ENCODE data around the gene DNAJC10. TPM values are rescaled to one million over a fixed set of nuclear protein-coding genes. Genes with fewer than 3 reads are reported as not detected.

Gene DNAJC10
- total and polyA plus RNA-seq, 2 of the 4 experiments (the other 2 are of a cell fraction) = 34.6 to 53.2 TPM

DNA sequence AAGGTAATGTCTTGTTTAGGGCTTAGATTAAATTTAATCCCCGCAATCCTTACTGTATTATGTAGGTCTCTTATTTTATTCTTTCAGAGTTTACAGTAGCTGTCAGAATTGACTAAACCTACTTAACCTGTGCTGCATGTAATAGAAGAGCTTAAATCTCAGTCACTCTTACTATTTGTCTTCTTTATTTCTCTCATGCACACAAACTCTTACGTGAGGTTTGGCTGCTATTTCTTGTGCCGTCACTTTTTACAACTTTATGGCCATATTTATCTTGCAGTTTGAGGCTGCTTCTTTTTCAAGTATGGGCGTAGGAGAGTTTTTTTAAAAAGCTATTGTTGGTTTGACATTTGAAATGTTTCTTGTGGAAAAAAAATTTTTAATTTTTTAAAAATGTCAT is 12.0 kb downstream of the DNAJC10 start:
- no peak overlapping the region for H2BK5ac ChIP-seq (ENCODE audit: low read depth, low read length, poor library complexity, severe bottlenecking)
- H4K8ac ChIP-seq (ENCODE audit: low read depth in 2 of 2, low read length in 2 of 2) = no peak overlapping the region
- no peak overlapping the region for H2AFZ ChIP-seq (replicated peaks; ENCODE audit: low read length, poor library complexity)
- H3K18ac ChIP-seq (ENCODE audit: low read depth, low read length) = no peak overlapping the region
- BruUV-seq (replicated peaks) = no TSS peak
- TF ChIP-seq CEBPB (IDR thresholded peaks at IDR 0.05; ENCODE audit: low read depth, low read length) = no peak
- no peak for TF ChIP-seq MXI1 (IDR thresholded peaks at IDR 0.05; ENCODE audit: borderline replicate concordance, low read depth, low read length)
- TF ChIP-seq MAFK (IDR thresholded peaks at IDR 0.05; ENCODE audit: low read depth, low read length) = no peak
- no peak for TF ChIP-seq SMC3 (IDR thresholded peaks at IDR 0.05; ENCODE audit: low read depth, low read length)
- TF ChIP-seq RAD21 (IDR thresholded peaks at IDR 0.05; ENCODE audit: low read length) = no peak
- TF ChIP-seq NFE2L2 (IDR thresholded peaks at IDR 0.05; ENCODE audit: low read depth, low read length) = no peak
- TF ChIP-seq, protein P1, sequence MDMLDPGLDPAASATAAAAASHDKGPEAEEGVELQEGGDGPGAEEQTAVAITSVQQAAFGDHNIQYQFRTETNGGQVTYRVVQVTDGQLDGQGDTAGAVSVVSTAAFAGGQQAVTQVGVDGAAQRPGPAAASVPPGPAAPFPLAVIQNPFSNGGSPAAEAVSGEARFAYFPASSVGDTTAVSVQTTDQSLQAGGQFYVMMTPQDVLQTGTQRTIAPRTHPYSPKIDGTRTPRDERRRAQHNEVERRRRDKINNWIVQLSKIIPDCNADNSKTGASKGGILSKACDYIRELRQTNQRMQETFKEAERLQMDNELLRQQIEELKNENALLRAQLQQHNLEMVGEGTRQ (IDR thresholded peaks at IDR 0.05; ENCODE audit: low read depth, low read length) = no peak
- TF ChIP-seq CHD1 (IDR thresholded peaks at IDR 0.05; ENCODE audit: low read depth, low read length) = no peak
- TF ChIP-seq, protein P2, sequence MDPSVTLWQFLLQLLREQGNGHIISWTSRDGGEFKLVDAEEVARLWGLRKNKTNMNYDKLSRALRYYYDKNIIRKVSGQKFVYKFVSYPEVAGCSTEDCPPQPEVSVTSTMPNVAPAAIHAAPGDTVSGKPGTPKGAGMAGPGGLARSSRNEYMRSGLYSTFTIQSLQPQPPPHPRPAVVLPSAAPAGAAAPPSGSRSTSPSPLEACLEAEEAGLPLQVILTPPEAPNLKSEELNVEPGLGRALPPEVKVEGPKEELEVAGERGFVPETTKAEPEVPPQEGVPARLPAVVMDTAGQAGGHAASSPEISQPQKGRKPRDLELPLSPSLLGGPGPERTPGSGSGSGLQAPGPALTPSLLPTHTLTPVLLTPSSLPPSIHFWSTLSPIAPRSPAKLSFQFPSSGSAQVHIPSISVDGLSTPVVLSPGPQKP (IDR thresholded peaks at IDR 0.05; ENCODE audit: borderline replicate concordance, low read depth, low read length) = no peak
- TF ChIP-seq POLR2A (IDR thresholded peaks at IDR 0.05; ENCODE audit: low read depth, low read length) = no peak
- H3K27me3 ChIP-seq (ENCODE audit: control insufficient read depth, insufficient read depth, low read length) = no peaks in the 10 kb centered on the region
- CTCF ChIA-PET = no interaction called here
- H3K36me3 ChIP-seq (ENCODE audit: control insufficient read depth, insufficient read depth, low read length) = peaks cover 12% of the 10 kb centered on the region
- no peak overlapping the region for H3K27ac ChIP-seq (ENCODE audit: insufficient read depth, low read length)
- no peak overlapping the region for H2AK5ac ChIP-seq (ENCODE audit: low read depth, low read length)
- H4K5ac ChIP-seq (ENCODE audit: low read depth, low read length) = no peak overlapping the region
- H3K4me1 ChIP-seq (ENCODE audit: control insufficient read depth, insufficient read depth, low read length) = no peaks in the 10 kb centered on the region
- H3K9ac ChIP-seq (ENCODE audit: low read depth, low read length) = no peak overlapping the region
- no peak overlapping the region for H3K14ac ChIP-seq (replicated peaks; ENCODE audit: low read depth, low read length)
- ATAC-seq (ENCODE audit: low read depth) (no peak), DNase-seq (no peak)
- no peak overlapping the region for H2BK15ac ChIP-seq (ENCODE audit: low read depth, low read length)
- no peaks in the 10 kb centered on the region for H3K9me1 ChIP-seq (ENCODE audit: insufficient read depth, low read length)
- intact Hi-C loops (cut with micrococcal nuclease) (no loop called here), in situ Hi-C loops (cut with MboI; ENCODE audit: low sequenced_read_pairs) (no loop called here), dilution Hi-C loops (cut with HindIII; ENCODE audit: low sequenced_read_pairs, unreplicated experiment) (no loop called here)
- no peak overlapping the region for H4K91ac ChIP-seq (ENCODE audit: insufficient read depth, low read depth, low read length)
- no peak overlapping the region for H3K4me2 ChIP-seq (ENCODE audit: low read depth, low read length)
- no peak overlapping the region for H2BK120ac ChIP-seq (ENCODE audit: low read depth, low read length)
- no peak overlapping the region for H3K4me3 ChIP-seq (ENCODE audit: insufficient read depth, low read depth, low read length)
- no peaks in the 10 kb centered on the region for H4K20me1 ChIP-seq (ENCODE audit: insufficient read depth, low read length)
- no peak overlapping the region for H3K4ac ChIP-seq (ENCODE audit: low read depth, low read length)
- POLR2A ChIA-PET (ENCODE audit: unreplicated experiment) = no interaction called here
- WGBS, 2 experiments (ENCODE audit: extremely low coverage in 2 of 2, insufficient read length in 1 of 2) = no CpG with 5 or more reads among the region's 4 CpGs
- H2BK20ac ChIP-seq (ENCODE audit: low read depth, low read length) = no peak overlapping the region
- no peak overlapping the region for H3K56ac ChIP-seq (ENCODE audit: extremely low read depth, insufficient read depth, low read length)
- 0 out of 4 replicates have a peak, but pooled peaks cover 0 to 7% of the 10 kb centered on the region in 2 experiments for H3K79me1 ChIP-seq (ENCODE audit: low read depth in 1 of 2, low read length in 2 of 2)
- H2AK9ac ChIP-seq (replicated peaks; ENCODE audit: low read depth, low read length, poor library complexity) = no peak overlapping the region
- H3K9me3 ChIP-seq (ENCODE audit: control insufficient read depth, insufficient read depth, low read length) = no peaks in the 10 kb centered on the region
- no peak overlapping the region for H3K23ac ChIP-seq (ENCODE audit: low read depth, low read length)
